Measurements from ENCODE around the gene MRPL4. TPM values are rescaled to one million over a fixed set of nuclear protein-coding genes. Genes with fewer than 3 reads are reported as not detected.

MRPL4 gene
- 57.6 and 71.7 TPM in 2 replicates for total RNA-seq (2014; rRNA removed; shearing (Covaris generic))

DNA sequence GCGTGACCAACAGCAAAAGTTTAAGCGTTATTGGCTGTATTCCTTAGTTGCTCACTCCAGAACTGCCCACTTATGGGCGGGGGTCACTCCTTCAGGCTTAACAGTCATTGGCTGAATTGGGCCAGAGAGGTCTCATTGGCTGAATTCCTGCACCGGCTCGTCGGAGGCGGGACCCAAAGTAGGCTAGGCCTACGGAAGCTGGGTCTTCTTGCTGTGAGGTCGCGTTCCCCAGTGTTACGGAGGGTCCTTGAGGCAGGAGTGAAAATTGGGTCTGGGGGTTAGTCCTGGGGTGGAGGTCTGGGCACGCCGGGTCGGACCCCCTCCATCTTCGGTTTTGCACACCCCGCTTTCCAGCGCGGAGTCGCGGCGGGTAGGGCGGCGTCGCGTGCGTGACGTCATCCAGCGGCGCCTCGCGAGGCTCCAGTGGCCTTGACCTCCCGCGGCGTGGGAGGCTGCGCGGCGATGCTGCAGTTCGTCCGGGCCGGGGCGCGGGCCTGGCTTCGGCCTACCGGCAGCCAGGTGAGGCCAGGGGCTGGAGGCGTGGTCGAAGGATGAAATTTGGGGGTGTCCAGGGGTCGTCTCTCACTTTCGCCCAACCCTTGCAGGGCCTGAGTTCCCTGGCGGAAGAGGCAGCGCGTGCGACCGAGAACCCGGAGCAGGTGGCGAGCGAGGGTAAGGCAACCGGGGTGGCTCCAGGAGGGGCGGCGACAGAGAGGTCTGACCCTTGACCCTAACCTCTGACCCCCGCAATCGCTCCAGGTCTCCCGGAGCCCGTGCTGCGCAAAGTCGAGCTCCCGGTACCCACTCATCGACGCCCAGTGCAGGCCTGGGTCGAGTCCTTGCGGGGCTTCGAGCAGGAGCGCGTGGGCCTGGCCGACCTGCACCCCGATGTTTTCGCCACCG lies at the start of gene MRPL4:
MRPL4 (plus strand) TSS at position 423 of the 903 bp plus-strand sequence; CDS start at position 463, 40 bp downstream.
- peak; percentile 99 for DNase-seq (ENCODE audit: low read depth)

DNA sequence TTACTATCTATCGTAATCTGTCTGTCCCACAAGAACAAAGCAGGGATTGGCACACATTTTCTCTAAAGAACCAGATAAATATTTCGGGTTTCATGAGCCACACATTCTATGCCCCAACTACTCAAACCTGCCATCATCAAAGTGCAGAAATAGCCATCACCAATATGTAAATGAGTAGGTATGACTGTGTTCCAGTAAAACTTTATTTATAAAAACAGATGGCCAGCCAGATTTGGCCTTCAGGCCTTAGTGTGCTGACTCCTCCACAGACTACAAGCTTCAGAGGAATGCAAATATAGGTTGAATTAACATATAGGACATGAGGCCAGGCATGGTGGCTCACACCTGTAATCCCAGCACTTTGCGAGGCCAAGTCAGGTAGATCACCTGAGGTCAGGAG lies 48.3 kb upstream of the MRPL4 start:
- no peak for DNase-seq (ENCODE audit: low read depth)

DNA sequence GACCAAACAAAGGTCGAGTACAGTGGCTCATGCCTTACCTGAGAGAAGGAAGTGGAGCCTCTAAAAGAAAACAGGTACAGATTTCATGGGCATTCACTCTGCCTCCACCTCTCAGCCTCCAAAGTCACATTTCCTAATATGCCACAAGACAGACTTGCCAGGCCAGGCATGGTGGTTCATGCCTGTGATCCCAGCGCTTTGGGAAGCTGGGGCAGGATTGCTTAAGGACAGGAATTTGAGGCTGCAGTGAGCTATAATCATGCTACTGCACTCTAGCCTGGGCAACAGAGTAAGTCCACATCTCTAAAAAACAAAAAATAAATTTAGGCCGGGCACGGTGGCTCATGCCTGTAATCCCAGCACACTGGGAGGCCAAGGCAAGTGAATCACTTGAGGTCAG lies 46.4 kb upstream of the MRPL4 start:
- no peak for DNase-seq (ENCODE audit: low read depth)

DNA sequence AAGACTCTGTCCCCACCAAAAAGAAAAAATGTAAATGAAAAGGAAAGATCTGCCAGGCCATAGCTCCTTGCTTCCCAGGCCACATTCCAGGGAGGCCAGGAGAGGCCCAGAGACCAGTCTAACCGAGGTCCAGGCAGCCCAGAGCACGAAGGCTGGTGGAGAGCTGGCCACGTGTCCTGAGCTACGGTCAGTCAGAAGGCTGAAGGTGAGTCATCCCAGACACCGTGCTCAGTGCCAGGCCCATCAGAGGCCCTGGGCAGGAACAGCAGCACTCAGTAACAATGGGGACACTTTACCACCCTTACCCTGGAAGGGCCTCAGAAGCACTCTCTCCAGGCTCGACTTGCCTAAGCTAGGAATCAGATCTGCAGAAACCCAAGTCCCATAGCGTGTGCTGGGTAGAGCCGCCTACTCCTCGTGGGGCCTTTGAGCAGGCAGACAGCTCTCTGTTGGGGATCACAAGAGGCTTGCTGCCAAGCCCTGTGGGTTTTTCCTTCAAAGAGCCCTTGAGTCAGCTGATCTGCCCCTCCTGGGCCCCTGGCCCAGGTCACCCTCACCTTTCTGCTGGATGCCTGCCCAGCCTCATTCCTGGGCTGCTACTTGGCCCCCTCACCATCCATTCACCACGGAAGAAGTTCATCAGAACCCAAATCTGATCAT lies 45.7 kb upstream of the MRPL4 start:
- DNase-seq (ENCODE audit: low read depth): peak; percentile 92

DNA sequence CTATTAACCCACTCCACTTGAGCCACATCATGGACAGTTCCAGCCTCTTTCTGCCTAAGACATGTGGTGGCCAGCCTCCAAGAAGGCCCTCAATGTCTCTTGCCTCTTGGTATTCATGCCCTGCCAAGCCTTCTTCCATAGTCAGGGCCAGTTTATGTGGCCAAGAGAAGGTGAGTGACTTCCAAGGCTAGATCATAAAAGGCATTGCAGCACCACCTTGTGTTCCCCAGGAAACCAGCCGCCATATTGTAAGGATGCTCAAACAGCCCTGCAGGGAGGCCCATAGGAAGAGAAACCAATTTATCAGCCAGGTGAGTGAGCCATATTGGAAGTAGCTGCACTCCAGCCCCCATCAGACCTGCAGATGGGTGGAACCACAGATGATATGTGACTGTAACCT lies 45.0 kb upstream of the MRPL4 start:
- no peak for DNase-seq (ENCODE audit: low read depth)

DNA sequence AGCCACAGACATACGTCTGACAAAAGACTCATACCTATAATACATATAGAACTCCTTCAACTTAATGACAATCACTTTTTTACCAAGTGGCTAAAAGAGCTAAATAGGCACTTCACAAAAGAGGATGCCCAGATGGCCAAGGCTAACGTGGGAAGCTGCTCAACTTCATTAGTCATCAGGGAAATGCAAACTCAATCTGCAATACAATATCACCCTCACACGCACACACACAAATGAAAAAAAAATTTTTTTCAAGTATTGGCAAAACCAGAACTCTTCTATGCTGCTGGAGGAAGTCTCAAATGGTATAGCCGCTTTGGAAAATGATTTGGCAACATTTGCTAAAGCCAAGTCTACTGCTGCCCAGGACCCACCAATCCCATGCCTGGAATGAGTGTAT lies 42.7 kb upstream of the MRPL4 start:
- DNase-seq (ENCODE audit: low read depth): peak; percentile 80

DNA sequence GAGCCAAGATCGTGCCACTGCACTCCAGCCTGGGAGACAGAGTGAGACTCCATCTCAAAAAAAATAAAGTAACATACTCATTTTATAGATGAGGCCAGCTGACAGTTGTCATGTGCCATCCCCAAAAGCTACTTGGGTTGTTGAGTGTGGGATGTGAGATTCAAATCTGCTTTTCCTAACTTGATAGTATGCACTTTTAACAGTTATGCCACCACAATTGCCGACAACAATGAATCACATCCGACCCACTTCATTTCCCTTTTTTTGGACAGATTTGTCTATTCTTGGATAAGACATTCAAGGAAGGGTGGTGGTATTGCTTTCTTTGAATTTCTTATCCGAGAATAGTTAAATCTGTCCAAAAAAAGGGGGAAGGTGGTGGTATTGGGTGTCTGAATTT lies 41.0 kb upstream of the MRPL4 start:
- peak; percentile 43 for DNase-seq (ENCODE audit: low read depth)

DNA sequence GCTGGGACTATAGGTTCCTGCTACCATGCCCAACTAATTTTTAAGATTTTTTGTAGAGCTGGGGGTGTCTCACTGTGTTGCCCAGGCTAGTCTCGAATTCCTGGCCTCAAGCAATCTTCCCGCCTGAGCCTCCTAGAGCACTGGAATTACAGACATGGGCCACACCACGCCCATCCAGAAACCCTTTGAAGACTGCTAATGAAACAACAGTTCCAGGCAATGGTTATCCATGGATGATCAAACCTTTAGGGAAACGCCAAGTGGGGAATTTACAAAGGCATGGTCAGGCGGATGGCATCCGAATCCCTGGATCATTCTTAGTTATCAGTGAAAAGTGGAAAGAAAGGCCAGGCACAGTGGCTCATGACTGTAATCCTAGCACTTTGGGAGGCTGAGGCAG lies 40.3 kb upstream of the MRPL4 start:
- no peak for DNase-seq (ENCODE audit: low read depth)

DNA sequence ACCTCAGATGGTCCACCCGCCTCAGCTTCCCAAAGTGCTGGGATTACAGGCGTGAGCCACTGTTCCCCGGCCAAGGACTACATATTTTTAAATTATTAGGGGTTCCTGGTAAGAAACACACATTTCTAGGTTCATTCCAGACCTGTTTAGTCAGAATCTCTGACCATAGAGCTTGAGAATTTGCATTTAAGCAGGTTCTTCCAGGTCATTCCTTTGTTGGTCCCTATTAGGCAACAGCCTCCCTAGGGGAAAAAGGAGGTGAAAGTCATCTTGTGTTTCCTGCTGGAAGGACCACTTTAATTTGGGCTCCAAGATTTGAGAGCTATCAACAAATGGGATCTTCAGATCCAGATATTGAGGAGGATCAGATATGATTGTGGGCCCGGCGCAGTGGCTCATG lies 37.2 kb upstream of the MRPL4 start:
- DNase-seq (ENCODE audit: low read depth): no peak

DNA sequence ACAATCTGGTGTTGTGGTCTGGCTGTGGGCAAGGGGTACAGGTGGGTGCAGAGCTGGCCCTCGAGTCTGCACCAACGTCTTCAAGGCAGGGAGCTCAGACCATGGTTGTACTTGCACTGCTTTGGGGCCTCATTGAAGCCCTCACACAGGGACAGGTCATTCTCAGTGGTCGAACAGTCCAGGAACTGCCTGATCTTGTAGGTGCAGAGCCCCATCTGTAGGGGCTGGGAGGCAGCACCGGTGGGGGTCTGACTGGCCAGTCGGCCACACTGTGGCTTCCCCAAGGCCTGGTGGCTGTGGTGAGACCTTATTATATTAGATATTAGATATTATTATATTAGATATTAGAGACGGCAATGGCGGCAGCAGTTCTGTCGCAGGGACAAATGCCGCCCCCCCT lies 34.9 kb upstream of the MRPL4 start:
- no peak for DNase-seq (ENCODE audit: low read depth)

DNA sequence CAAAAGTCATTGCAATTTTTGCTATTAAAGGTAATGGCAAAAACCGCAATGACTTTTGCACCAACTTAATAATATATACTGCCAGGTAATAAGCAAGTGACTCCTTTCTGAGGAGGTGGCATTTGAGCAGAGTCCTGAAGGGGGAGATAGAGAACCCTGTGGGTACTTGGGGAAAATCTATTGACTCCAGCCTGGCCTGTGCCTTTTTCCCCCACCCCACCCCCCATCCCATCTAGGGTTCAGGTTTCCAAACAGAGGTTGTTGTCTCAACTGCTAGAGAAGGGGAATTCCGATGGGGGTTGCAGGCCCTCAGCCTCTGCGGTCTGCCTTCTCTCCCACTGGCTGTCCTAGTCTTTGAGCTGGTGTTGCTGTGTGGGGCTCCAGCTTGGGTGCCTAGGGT lies 32.3 kb upstream of the MRPL4 start:
- DNase-seq (ENCODE audit: low read depth): peak; percentile 36

DNA sequence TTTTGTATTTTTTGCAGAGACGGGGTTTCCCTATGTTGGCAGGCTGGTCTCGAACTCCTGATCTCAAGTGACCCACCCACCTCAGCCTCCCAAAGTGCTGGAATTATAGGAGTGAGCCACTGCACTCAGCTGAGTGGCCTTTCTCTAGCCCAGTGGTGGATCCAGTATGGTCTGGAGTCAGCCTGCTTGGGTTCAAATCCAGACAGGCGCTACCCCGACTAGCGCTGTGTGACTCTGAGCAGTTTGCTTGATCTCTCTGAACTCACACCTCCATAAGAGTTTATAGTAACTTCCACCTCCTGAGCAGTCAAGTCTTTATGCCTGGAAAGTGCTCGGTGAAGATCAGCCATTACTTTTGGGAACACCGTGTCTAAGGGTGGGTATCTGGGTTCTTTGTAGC lies 31.3 kb upstream of the MRPL4 start:
- DNase-seq (ENCODE audit: low read depth): no peak

DNA sequence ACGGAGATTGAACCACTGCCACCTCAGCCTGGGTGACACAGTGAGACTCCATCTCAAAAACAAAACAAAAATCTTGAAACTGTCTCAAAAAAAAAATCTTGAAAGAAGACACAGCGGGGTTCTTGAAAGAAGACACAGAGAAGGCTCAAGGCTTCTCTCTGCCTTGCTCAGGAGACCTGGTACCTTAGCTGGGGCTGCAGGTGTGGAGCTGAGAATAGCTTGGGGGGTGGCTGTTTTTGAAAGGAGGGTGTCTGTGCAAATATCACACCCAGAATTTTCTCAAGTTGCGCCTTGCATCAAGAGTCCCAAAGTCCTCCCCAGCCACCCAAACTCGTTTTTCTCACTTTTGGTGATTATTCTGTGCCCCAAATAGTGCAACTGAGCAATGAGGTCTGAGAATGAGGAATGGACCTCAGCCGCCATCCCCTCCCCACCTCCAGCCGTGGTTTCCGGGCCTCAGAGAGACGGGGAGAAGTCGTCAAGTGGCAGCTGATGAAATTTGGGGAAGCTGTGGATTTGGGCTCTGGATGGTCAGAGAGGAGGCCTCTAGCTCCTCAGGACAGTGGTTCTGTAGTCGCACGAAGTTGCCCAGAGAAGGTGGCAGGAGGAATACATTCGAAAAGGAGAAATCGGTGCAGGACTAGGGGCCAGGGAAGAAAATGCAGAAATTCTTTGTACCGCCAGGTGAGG lies 29.7 kb upstream of the MRPL4 start:
- no peak for DNase-seq (ENCODE audit: low read depth)

DNA sequence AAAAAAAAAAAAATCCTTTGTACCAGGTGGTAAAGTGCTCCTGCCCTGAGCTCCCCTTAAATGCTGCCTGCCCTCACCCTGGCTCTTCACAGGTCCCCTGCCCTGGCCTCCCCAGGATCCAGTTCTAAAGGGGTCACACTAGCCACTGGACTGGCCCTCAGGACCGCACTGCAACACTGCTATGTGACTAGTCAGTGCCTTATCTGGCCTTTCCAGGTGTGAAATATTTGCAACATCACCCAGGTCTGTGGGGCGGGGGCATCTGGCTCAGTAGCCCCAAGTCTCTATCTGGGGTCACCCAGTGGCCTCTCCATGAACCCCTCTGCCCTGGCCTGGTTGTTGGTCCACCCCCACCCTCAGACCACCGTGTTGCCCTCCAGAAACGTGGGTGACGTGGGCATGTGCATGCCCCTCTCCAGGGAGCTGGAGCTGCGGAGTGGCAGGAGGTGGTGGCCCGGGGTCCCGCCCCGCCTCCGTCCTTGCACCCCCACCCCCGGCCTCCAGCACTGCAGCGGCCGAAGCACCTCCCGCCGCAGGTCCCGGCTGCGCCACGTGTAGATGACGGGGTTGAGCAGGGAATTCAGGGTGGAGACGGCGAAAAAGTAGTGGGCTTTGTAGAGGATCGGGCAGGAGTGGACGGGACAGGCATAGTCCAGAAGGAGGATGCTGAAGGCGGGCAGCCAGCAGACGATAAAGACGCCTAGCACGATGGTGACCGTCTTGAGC lies 28.4 kb upstream of the MRPL4 start:
- DNase-seq (ENCODE audit: low read depth): no peak

DNA sequence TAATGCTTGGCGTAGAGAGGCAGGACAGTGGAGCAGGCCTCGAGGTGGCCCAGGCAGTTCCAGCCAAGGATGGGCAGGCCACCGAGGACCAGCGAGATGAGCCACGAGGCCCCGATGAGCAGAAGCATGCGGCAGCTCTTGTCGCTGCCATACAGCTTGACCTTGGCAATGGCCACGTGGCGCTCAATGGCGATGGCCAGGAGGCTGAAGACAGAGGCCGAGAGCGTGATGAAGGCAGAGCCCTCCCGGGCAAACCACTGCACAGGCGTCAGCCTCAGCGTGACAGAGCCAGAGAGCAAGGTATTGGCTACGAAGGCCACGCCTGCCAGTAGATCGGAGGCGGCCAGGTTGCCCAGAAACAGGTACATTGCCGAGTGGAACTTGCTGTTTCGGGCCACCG lies 27.7 kb upstream of the MRPL4 start:
- no peak for DNase-seq (ENCODE audit: low read depth)

DNA sequence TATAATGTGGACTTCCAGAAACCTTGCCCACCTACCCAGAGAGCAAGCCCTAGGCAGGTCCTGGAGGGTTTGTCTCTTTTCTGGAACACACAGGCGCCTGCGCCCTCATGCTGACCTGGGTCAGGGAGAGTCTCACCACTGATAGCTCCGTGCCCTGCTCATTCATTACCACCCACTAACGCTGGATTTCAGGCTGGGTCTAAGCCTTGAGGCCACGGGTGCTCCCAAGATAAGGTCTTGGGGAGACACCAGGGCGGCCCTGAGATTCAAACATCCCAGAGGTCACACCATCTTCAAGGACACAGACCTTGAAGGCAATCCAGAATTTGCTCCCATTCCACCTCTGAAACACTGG lies 26.0 kb upstream of the MRPL4 start:
- no peak for DNase-seq (ENCODE audit: low read depth)

DNA sequence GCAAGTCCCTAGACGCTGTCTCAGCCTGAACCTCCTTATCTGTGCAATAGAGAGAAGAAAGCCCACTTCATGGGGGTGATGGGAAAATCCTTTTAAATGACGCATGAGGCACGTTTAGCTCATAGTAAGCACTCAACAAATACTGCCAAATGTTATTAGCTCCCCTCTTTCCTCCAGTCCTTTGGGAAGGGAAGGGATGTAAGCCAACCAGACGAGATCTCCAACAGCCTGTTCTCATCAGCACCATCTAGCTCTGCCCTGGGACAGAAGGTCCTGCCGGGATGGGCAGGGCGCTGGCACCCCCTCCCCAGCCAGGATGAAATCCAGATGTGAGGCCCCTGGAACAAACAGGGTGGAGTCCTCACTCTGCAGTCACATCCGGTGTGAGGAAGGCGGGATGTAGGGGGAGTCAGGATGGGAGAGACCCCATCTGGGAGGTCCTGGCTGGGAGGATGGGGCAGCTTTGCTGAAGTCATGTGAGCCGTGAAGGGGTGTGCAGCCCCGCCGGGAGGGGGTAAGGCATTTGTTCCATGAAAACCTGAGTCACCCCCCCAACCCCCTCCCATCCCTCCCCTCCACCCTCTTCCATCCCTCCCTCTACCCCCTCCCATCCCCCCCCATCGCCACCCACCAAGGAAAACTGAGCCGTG lies 25.5 kb upstream of the MRPL4 start:
- no peak for DNase-seq (ENCODE audit: low read depth)

DNA sequence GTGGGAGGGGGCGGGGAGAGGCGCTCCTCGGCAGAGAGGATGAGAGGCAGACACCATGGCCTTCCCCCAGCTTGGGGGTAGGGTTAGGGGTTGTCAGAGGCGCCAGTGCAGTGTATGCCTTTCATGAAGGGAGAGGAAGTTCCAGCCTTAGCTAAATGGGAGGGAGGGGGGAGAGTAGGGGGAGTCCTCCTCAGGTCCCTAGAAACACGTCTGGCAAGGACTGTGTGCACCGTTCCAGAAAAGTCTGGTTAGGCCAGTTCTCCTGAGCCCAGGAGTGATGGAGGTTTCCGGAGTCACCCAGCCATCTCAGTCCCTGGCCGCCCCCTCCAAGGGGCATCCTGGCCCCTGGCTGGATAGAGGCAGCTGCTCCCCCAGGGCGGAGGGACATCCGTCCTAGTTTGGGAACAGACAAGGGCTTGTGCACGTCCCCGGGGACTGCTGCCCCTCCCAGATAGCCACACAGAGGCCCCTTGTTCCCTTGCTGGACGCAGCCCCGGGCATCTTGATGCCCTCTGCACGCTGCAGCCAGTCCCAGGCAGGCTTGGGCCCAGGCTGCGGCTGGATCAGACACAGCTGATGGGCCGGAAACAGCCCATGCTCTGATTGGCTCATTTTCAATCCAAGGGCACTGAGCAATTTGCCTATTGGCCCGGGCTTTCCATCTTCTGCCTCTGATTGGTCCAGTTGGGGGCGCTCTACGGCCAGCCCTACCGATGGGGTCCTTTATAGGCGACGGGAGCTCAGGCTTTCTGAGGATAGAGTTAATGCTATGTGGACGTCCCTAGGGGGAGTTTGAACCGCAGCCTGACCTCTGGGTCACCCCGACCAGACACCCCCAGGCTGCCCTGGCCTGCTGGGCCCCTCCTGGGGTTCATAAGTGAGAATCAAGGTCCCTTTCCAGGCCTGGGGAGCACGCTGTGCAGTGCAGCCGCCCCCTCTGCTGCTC lies 24.7 kb upstream of the MRPL4 start:
- peak; percentile 64 for DNase-seq (ENCODE audit: low read depth)

DNA sequence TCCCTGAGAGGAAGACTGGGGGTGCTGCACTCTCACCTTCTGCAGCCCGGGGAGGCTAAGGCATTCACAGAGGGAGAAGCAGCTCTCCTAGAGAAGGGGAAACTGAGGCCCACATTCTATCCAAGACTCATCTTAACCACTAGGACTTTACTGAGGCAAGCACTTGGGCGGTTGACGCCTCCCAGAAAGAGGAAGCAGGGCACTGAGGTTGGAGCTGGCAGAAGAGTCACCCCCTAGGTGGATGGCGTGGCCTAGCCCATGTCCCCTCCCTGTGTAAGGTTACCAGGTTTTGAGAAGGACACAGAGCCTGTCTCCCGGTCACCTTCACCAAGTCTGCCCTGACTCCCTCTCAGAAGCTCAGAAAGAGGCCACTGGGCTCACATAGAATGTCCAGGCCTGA lies 23.6 kb upstream of the MRPL4 start:
- no peak for DNase-seq (ENCODE audit: low read depth)

DNA sequence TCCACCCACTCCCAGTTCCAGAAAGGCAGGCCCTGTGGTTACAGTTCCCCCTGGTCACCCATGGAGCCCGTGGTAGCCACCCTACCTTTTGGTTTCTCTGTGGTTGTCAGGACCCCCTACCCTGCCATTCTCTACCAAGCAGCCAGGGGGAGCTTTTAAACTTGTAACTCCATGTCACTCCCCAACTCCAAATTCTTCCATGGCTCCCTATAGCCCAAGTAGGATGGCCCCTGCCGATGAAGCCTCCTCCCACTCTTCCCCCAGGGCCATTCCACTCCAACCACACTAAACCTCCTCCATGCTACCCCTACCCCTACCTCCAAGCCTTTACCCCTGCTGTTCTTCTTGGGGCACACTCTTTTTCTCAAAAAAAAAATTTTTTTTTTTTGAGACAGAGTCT lies 23.1 kb upstream of the MRPL4 start:
- peak; percentile 40 for DNase-seq (ENCODE audit: low read depth)

Data from RPMI7951 (cell line).